HEK293 (cell line): Measurements from ENCODE around the gene FOXM1.
A peak's percentile ranks its signal among the peaks of the same experiment; 100 is the strongest.

Experiments used
- CTCF ChIA-PET: fragments of 350-600 bp; formaldehyde crosslinking; extraction: SDS; loops from one replicate; lab custom pipeline; 2021; ENCODE audit warnings: antibody characterized with exemption; lab: Yijun Ruan, JAX
- POLR2A ChIA-PET: fragments of 300-600 bp; formaldehyde crosslinking; extraction: SDS; loops from one replicate; lab custom pipeline; 2020; ENCODE audit warnings: antibody characterized with exemption, inconsistent platforms; lab: Yijun Ruan, JAX
- H3K27ac ChIP-seq: fragments of 200-500 bp; sonication (Bioruptor generic); 2 replicates; pipeline ENCODE4 v1.5.1; 2014; ENCODE audit warnings: low read depth, low read length, control low read depth, inconsistent platforms; ENCODE audit errors: extremely low read depth
- H3K36me3 ChIP-seq, 2 experiments: fragments of 200-500 bp in 1 of 2; sonication (Bioruptor generic) in 1 of 2; 1 replicate in 1 of 2; 2 replicates in 1 of 2; pipeline ENCODE4 v1.5.1; 2014 to 2017; ENCODE audit warnings: inconsistent platforms in 2 of 2, low read length in 2 of 2; ENCODE audit not compliant: control insufficient read depth in 2 of 2, insufficient read depth in 1 of 2
- H3K4me1 ChIP-seq: fragments of 200-500 bp; sonication (Bioruptor generic); 2 replicates; pipeline ENCODE4 v1.5.1; 2014; ENCODE audit warnings: mild to moderate bottlenecking, low read length, inconsistent platforms; ENCODE audit not compliant: control insufficient read depth, insufficient read depth
- H3K4me3 ChIP-seq: 2 replicates; pipeline ENCODE4 v1.5.1; 2011; ENCODE audit warnings: low read depth, mild to moderate bottlenecking, control low read depth, low read length, moderate library complexity
- H3K9me3 ChIP-seq: fragments of 200-500 bp; sonication (Bioruptor generic); 2 replicates; pipeline ENCODE4 v1.5.1; 2014; ENCODE audit warnings: low read depth, low read length, inconsistent platforms; ENCODE audit not compliant: control insufficient read depth, insufficient read depth
- EGR2 ChIP-seq: fragments of 450-650 bp; formaldehyde crosslinking; IDR thresholded peaks from 2 replicates; pipeline ENCODE4 v1.5.1; 2016; ENCODE audit warnings: low read depth, missing biosample characterization, missing genetic modification characterization
- FEZF1 ChIP-seq: fragments of 450-650 bp; formaldehyde crosslinking; IDR thresholded peaks from 2 replicates; pipeline ENCODE4 v1.5.1; 2016; ENCODE audit warnings: missing biosample characterization, missing genetic modification characterization
- KLF1 ChIP-seq: fragments of 450-650 bp; formaldehyde crosslinking; IDR thresholded peaks from 2 replicates; pipeline ENCODE4 v1.5.1; 2016; ENCODE audit warnings: missing biosample characterization, missing genetic modification characterization
- KLF8 ChIP-seq: fragments of 450-650 bp; formaldehyde crosslinking; IDR thresholded peaks from 2 replicates; pipeline ENCODE4 v1.5.1; 2016; ENCODE audit warnings: missing biosample characterization, missing genetic modification characterization
- MYNN ChIP-seq: fragments of 450-650 bp; formaldehyde crosslinking; IDR thresholded peaks from 2 replicates; pipeline ENCODE4 v1.5.1; 2016; ENCODE audit warnings: missing biosample characterization, missing genetic modification characterization, borderline replicate concordance
- OSR2 ChIP-seq: fragments of 450-650 bp; formaldehyde crosslinking; IDR thresholded peaks from 2 replicates; pipeline ENCODE4 v1.5.1; 2016; ENCODE audit warnings: missing biosample characterization, missing genetic modification characterization
- ZNF112 ChIP-seq: fragments of 450-650 bp; formaldehyde crosslinking; IDR thresholded peaks from 2 replicates; pipeline ENCODE4 v1.5.0; 2017; ENCODE audit warnings: missing biosample characterization, missing genetic modification characterization
- ZNF146 ChIP-seq: fragments of 450-650 bp; formaldehyde crosslinking; IDR thresholded peaks from 2 replicates; pipeline ENCODE4 v1.5.1; 2016; ENCODE audit warnings: missing biosample characterization, missing genetic modification characterization
- ZNF174 ChIP-seq: fragments of 450-650 bp; formaldehyde crosslinking; IDR thresholded peaks from 2 replicates; pipeline ENCODE4 v1.5.0; 2017; ENCODE audit warnings: missing biosample characterization, mild to moderate bottlenecking, missing genetic modification characterization
- ZNF2 ChIP-seq: fragments of 450-650 bp; formaldehyde crosslinking; IDR thresholded peaks from 2 replicates; pipeline ENCODE4 v1.5.1; 2016; ENCODE audit warnings: missing biosample characterization, missing genetic modification characterization
- ZNF223 ChIP-seq: fragments of 450-650 bp; formaldehyde crosslinking; IDR thresholded peaks from 2 replicates; pipeline ENCODE4 v1.5.1; 2016; ENCODE audit warnings: missing biosample characterization, missing genetic modification characterization
- ZNF362 ChIP-seq: fragments of 450-650 bp; formaldehyde crosslinking; IDR thresholded peaks from 2 replicates; pipeline ENCODE4 v1.5.1; 2016; ENCODE audit warnings: missing biosample characterization, missing genetic modification characterization
- ZNF426 ChIP-seq: fragments of 450-650 bp; formaldehyde crosslinking; IDR thresholded peaks from 2 replicates; pipeline ENCODE4 v1.5.1; 2017; ENCODE audit warnings: missing biosample characterization, missing genetic modification characterization, mild to moderate bottlenecking, inconsistent platforms, moderate library complexity
- ZNF558 ChIP-seq: fragments of 450-650 bp; formaldehyde crosslinking; IDR thresholded peaks from 2 replicates; pipeline ENCODE4 v1.5.1; 2016; ENCODE audit warnings: missing biosample characterization, missing genetic modification characterization
- ZNF600 ChIP-seq: fragments of 450-650 bp; formaldehyde crosslinking; IDR thresholded peaks from 2 replicates; pipeline ENCODE4 v1.5.1; 2016; ENCODE audit warnings: missing biosample characterization, missing genetic modification characterization
- ZNF701 ChIP-seq: fragments of 450-650 bp; formaldehyde crosslinking; IDR thresholded peaks from 2 replicates; pipeline ENCODE4 v1.5.1; 2016; ENCODE audit warnings: missing biosample characterization, missing genetic modification characterization
- ZNF792 ChIP-seq: fragments of 450-650 bp; formaldehyde crosslinking; IDR thresholded peaks from 2 replicates; pipeline ENCODE4 v1.5.1; 2016; ENCODE audit warnings: missing biosample characterization, missing genetic modification characterization
- TF ChIP-seq, protein P1 (sequence below): fragments of 450-650 bp; formaldehyde crosslinking; IDR thresholded peaks from 2 replicates; pipeline ENCODE4 v1.5.1; 2016; ENCODE audit warnings: missing biosample characterization, missing genetic modification characterization
- TF ChIP-seq, protein P2 (sequence below): fragments of 450-650 bp; formaldehyde crosslinking; IDR thresholded peaks from 2 replicates; pipeline ENCODE4; 2016; ENCODE audit warnings: missing biosample characterization, missing genetic modification characterization

FOXM1 gene

DNA sequence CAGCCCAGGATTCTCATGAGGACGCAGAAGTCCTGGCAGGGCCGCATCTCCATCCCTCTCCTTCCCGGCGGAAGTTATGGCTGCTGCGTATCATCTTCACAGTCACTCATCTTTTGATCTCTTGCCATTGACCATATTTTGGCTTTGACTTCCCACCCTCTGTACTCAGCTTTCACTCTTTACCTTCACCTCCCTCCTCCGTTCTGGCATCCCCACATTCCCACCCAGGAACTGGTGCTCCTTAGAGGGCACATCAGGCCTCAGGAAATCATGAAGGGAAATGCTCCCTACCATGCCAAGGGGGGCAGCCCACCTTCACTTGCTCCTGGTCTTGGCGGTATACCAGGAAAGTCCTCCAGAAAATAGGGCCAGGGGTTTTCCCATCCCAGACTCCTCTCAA lies 21.4 kb downstream of the FOXM1 start:
- TF ChIP-seq, protein P1, sequence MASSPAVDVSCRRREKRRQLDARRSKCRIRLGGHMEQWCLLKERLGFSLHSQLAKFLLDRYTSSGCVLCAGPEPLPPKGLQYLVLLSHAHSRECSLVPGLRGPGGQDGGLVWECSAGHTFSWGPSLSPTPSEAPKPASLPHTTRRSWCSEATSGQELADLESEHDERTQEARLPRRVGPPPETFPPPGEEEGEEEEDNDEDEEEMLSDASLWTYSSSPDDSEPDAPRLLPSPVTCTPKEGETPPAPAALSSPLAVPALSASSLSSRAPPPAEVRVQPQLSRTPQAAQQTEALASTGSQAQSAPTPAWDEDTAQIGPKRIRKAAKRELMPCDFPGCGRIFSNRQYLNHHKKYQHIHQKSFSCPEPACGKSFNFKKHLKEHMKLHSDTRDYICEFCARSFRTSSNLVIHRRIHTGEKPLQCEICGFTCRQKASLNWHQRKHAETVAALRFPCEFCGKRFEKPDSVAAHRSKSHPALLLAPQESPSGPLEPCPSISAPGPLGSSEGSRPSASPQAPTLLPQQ (tag by site-specific recombination), result no peak
- TF ChIP-seq ZNF362 (tag by site-specific recombination) (no peak), ZNF146 (no peak), ZNF600 (tag by site-specific recombination) (peak; percentile 90), EGR2 (tag by site-specific recombination) (no peak)
- Histone ChIP-seq H3K9me3 (no peaks in the 10 kb centered on the region), H3K4me3 (no peak overlapping the region), H3K27ac (no peak overlapping the region), H3K4me1 (no peaks in the 10 kb centered on the region), H3K36me3 (peaks cover 11 to 35% of the 10 kb centered on the region in 2 experiments)
- ChIA-PET CTCF (interaction anchor here (0.6 to 5.3 kb wide), 3 partner anchors 10 to 179 kb away, joined by 3 to 20 read pairs (median 8); no protein-coding TSS in a partner anchor), POLR2A (no interaction called here)

DNA sequence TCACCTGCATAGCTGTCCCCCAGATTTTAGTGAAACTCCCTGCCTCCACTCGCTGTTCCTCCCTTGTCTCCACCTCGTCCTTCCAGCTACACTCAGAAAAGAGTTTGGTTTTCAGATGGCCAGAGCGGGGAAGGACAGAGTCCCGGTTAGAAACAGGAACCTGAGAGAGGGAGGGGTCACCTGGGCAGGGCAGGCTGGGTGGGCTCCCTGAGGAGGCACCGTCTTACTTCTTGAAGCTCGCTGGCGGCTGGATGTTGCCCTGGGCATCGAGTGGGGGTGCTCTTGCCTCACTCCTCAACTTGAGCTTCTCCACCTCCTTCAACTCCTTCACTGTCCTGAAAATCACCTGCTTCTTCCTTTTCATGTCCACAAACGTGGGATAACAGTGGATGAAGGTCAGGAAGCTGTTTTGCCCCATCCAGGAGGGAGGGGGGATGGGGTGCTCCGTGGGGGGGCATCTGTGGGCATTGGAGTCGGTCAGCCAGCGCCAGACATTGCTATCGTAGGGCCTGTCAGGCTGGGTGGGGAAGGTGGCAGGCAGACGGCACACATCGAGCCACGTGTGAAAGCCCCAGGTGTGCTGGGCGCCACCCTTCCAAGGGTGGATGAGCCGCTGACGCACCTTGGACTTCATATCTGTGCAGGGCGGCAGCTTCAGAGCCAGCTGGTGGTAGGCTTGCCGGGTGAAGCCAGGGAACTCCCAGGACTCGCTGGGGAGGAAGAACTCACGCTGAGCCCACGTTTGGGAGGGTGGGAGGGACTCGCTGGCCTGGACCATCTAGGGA lies 22.1 kb downstream of the FOXM1 start:
- H3K4me1 ChIP-seq, result no peaks in the 10 kb centered on the region
- TF ChIP-seq, protein P2, sequence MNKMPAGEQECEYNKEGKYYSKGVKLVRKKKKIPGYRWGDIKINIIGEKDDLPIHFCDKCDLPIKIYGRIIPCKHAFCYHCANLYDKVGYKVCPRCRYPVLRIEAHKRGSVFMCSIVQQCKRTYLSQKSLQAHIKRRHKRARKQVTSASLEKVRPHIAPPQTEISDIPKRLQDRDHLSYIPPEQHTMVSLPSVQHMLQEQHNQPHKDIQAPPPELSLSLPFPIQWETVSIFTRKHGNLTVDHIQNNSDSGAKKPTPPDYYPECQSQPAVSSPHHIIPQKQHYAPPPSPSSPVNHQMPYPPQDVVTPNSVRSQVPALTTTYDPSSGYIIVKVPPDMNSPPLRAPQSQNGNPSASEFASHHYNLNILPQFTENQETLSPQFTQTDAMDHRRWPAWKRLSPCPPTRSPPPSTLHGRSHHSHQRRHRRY (tag by site-specific recombination), result no peak
- no peak for TF ChIP-seq ZNF223 (tag by site-specific recombination)
- no peak for TF ChIP-seq ZNF426 (tag by site-specific recombination)
- TF ChIP-seq ZNF792 (tag by site-specific recombination), result no peak
- TF ChIP-seq KLF1 (tag by site-specific recombination), result no peak
- no peak for TF ChIP-seq ZNF558 (tag by site-specific recombination)
- TF ChIP-seq ZNF2 (tag by site-specific recombination), result no peak
- TF ChIP-seq ZNF701, result no peak
- TF ChIP-seq OSR2, result no peak
- no peak for TF ChIP-seq KLF8 (tag by site-specific recombination)
- TF ChIP-seq FEZF1 (tag by site-specific recombination), result no peak
- no peak for TF ChIP-seq ZNF174 (tag by site-specific recombination)
- no peak for TF ChIP-seq MYNN (tag by site-specific recombination)
- no peak for TF ChIP-seq ZNF112 (tag by site-specific recombination)
- H3K4me3 ChIP-seq, result no peak overlapping the region
- ChIA-PET CTCF (interaction anchor here (0.6 to 2.2 kb wide), 14 partner anchors 8 to 230 kb away, joined by 3 to 20 read pairs (median 5); no protein-coding TSS in a partner anchor), POLR2A (interaction anchor here (1.3 to 1.7 kb wide), 2 partner anchors 9 kb away, joined by 4 to 7 read pairs; no protein-coding TSS in a partner anchor)
- H3K9me3 ChIP-seq, result no peaks in the 10 kb centered on the region
- no peak overlapping the region for H3K27ac ChIP-seq
- peaks cover 6 to 29% of the 10 kb centered on the region in 2 experiments for H3K36me3 ChIP-seq
